ENCODE data around the gene IGF1R.

The IGF1R gene

DNA sequence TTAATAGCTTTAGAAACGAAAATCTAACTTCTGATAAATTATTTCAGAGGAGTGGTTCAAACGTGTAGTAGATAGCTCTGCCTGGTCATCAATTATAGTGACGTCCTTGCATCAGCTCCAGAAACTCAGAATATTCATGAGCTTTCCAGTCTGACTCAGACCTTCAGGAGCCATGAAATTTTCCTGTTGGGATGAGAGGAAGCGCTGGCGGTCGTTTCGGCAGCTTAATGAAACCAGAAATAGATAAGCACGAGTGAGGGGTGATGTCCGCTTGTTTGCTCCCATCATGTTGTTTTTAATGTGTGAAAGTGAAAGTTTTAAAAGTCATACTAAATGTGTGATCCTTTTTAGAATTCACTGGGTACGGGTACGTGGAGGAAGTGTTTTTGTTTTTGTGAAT lies 218.2 kb downstream of the IGF1R start:
- ChIA-PET CTCF (interaction anchor here (1.0 to 1.3 kb wide), 2 partner anchors 8 to 16 kb away, joined by 3 read pairs; no protein-coding TSS in a partner anchor), POLR2A (no interaction called here)
- no peak for DNase-seq (ENCODE audit: extremely low spot score)
- TF ChIP-seq, protein P1, sequence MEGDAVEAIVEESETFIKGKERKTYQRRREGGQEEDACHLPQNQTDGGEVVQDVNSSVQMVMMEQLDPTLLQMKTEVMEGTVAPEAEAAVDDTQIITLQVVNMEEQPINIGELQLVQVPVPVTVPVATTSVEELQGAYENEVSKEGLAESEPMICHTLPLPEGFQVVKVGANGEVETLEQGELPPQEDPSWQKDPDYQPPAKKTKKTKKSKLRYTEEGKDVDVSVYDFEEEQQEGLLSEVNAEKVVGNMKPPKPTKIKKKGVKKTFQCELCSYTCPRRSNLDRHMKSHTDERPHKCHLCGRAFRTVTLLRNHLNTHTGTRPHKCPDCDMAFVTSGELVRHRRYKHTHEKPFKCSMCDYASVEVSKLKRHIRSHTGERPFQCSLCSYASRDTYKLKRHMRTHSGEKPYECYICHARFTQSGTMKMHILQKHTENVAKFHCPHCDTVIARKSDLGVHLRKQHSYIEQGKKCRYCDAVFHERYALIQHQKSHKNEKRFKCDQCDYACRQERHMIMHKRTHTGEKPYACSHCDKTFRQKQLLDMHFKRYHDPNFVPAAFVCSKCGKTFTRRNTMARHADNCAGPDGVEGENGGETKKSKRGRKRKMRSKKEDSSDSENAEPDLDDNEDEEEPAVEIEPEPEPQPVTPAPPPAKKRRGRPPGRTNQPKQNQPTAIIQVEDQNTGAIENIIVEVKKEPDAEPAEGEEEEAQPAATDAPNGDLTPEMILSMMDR (IDR thresholded peaks at IDR 0.05; ENCODE audit: control extremely low read depth, extremely low read depth, low read depth, missing control alignments) = no peak

DNA sequence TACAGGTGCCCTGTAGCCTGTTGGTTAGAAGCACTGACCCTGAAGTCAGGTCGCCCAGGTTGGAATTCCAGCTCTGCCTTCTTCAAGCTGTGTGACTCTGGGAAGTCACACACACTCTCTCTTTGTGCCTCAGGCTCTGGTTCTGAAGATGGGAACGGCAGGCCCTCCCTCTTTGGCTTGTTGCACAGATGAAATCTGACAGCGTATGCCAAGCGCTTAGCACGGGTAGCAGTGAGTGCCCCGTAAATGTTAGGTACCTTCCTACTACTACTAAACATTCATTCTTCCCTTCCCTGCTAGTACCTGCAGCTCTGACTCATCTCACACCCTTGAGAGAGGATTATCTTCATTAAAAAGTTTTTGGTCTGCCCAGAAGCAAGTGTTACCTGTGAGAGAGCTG lies 220.2 kb downstream of the IGF1R start:
- ChIA-PET CTCF (interaction anchor here (1.5 kb wide), 1 partner anchor 12 kb away, joined by 4 read pairs; no protein-coding TSS in a partner anchor), POLR2A (no interaction called here)
- TF ChIP-seq, protein P1 (IDR thresholded peaks at IDR 0.05; ENCODE audit: control extremely low read depth, extremely low read depth, low read depth, missing control alignments) = no peak
- DNase-seq (ENCODE audit: extremely low spot score) = no peak

DNA sequence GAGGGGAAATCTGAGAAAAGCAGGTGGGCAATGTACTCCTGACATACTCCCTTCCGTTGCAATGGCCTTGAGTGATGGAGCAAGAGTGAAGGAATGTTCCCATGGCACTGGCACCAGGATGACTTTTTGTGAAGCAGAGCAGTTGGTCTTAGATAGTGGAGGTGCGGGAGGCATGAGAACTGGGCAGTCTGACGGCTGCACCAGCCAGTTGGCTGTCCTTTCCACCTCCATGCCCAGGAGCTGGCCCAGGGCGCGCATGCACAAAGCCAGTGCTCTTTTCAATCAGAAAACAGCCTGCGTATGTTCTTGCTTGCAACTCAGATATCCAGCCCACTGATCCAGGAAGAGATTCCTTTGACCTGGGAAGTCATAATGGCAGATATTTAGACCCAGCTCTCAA lies 222.4 kb downstream of the IGF1R start:
- POLR2A ChIA-PET = no interaction called here
- DNase-seq (ENCODE audit: extremely low spot score) = no peak
- TF ChIP-seq, protein P1 (IDR thresholded peaks at IDR 0.05; ENCODE audit: control extremely low read depth, extremely low read depth, low read depth, missing control alignments) = no peak
- CTCF ChIA-PET = interaction anchor here (1.3 to 4.5 kb wide), 3 partner anchors 11 to 92 kb away, joined by 3 to 26 read pairs (median 3); no protein-coding TSS in a partner anchor

DNA sequence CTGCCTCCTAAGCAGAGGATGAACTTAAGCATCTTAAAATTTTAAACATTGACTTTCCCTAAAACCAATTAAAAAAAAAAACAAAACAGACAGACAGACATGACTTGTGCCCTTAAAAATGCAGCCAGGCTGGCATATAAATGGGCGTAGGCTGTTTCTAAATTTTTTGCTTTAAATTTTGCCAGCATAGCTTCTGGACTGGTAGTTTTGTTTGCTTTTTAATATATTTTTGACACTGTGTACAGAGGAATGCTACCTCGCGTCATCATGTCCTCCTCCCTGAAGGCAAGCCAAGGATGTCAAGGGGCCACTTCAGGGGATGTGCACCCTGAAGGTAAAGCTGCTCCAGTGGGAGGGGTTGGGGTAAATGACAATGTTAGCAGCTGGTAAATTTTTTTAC lies 224.4 kb downstream of the IGF1R start:
- DNase-seq (ENCODE audit: extremely low spot score) = no peak
- TF ChIP-seq, protein P1 (IDR thresholded peaks at IDR 0.05; ENCODE audit: control extremely low read depth, extremely low read depth, low read depth, missing control alignments) = no peak
- POLR2A ChIA-PET = no interaction called here
- CTCF ChIA-PET = interaction anchor here (0.7 to 4.5 kb wide), 2 partner anchors 9 to 32 kb away, joined by 3 to 26 read pairs; no protein-coding TSS in a partner anchor

DNA sequence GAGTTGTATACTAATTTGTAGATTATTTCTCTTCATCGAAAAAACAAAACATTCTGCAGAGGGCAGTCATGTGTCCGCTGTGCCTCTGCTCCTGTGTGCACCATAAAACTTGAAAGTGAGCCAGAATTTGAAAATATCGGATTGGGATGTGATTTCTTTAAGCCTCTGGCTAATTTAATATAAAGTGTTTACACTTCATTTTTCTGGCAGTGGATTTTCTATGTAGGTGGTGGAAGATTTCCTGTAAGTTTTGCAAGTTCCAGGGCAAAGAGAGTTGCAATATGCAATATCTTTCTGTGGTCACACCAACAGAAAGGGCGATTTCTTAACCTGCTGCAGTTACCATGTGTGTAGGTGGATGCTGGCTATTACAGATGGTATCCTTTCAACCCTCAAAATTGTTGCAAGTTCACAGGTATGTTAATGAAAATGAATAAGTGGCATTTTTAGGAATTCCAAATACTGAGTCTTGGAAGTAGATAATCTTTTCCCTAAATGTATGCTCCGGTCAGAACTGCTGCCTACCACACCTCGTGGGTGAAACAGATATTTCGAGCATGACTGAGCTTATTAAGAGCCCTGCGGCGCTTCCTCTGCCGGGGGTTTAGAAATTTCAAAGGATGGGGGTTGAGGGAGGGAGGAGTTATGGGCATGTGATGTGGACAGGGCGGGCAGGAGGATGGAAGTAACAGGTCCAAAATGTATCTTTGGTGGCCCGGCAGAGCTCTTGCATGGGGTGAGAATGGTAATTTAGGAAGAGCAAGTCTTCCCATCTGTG lies 225.3 kb downstream of the IGF1R start:
- ChIA-PET CTCF (interaction anchor here (1.1 to 4.5 kb wide), 3 partner anchors 9 to 15 kb away, joined by 3 to 26 read pairs (median 6); no protein-coding TSS in a partner anchor), POLR2A (no interaction called here)
- TF ChIP-seq, protein P1 (IDR thresholded peaks at IDR 0.05; ENCODE audit: control extremely low read depth, extremely low read depth, low read depth, missing control alignments) = no peak
- no peak for DNase-seq (ENCODE audit: extremely low spot score)

DNA sequence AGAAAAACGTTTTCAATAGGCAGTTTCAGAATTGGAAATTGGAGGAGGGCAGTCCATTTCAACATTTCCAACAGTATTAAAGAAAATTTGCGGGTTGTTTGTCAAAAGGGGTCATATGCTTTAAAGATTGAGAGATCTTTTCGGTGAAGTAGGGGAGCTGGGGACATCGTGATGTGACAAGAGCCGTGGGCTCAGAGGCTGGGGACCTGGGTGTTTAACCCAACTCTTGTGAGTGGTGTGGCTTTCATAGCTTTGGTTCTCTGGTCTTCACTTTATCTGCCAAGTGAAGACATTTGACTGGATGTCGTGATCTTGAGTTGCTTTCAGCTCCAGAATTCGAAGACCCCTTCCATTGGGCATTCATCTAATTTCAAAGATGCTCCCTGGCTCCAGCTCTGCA lies 226.0 kb downstream of the IGF1R start:
- POLR2A ChIA-PET = no interaction called here
- DNase-seq (ENCODE audit: extremely low spot score) = no peak
- CTCF ChIA-PET = interaction anchor here (1.1 to 1.9 kb wide), 2 partner anchors 9 to 16 kb away, joined by 3 to 6 read pairs; no protein-coding TSS in a partner anchor
- TF ChIP-seq, protein P1 (IDR thresholded peaks at IDR 0.05; ENCODE audit: control extremely low read depth, extremely low read depth, low read depth, missing control alignments) = no peak

All from GM10248 (cell line).